Germinal center (tissue), 1 donor: Measurements from ENCODE around the gene SCAND1.

ENCODE experiments used
- DNase-seq: peaks from one replicate; pipeline ENCODE4 v3.0.0; 2012; ENCODE audit warnings: mixed read lengths, low spot score

SCAND1 gene

DNA sequence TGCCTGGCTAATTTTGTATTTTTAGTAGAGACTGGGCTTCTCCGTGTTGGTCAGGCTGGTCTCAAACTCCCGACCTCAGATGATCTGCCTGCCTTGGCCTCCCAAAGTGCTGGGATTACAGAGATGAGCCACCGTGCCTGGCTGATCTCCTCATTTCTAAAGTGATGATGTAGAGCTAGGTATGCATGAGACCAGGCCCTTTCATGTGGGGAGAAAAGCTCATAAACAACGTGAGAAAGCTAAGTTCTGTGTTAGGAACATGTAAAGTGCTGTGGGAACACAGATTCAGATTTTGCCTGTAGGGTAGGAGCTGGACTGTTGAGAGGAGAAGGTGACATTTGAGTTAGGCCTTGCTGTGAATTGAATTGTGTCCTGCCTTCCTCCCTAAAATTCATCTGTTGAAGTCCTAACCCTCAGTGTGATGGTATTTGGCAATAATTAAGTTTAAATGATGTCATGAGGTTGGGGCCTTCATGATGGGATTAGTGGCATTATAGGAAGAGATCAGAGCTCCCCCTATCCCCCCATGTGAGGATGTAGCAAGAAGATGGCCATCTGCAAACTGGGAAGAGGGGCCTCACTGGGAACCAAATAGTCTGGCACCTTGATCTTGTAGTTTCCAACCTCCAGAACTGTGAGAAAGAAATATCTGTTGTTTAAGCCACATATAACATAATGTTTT lies 49.2 kb downstream of the SCAND1 start:
- no peak for DNase-seq

- no peak for DNase-seq
Observed at GRCh38 chr20:35903843-35904242, 50.5 kb downstream of the SCAND1 start.
